HG03064 (cell line): Measurements from ENCODE around the gene GSTCD.
"Not testable (repeated sequence)": the region's sequence is repeated elsewhere in the genome, so short reads cannot be mapped to it uniquely, and the experiment has no call there.

Experiments
- ATAC-seq: cut with Tn5 transposase; IDR thresholded peaks from one replicate; pipeline ENCODE4 v1.9.1; 2021; ENCODE audit warnings: low read depth; ENCODE audit not compliant: unreplicated experiment

The GSTCD gene

GRCh38 chr4:105797225-105797624, 88.6 kb downstream of the GSTCD start:
- ATAC-seq, result no peak

- no peak for ATAC-seq
Observed at GRCh38 chr4:105805501-105806120, 97.0 kb downstream of the GSTCD start.

- no peak for ATAC-seq
Observed at GRCh38 chr4:105807496-105807895, 98.9 kb downstream of the GSTCD start.

GRCh38 chr4:105808030-105808749, 99.6 kb downstream of the GSTCD start:
- no peak for ATAC-seq

- ATAC-seq, result no peak
Observed at GRCh38 chr4:105808750-105809041, 100.1 kb downstream of the GSTCD start.

GRCh38 chr4:105815701-105816100, 107.1 kb downstream of the GSTCD start:
- no peak for ATAC-seq

GRCh38 chr4:105822061-105822460, 113.5 kb downstream of the GSTCD start:
- no peak for ATAC-seq

GRCh38 chr4:105828074-105828473, 119.5 kb downstream of the GSTCD start:
- no peak for ATAC-seq

GRCh38 chr4:105831189-105831588, 122.6 kb downstream of the GSTCD start:
- ATAC-seq, result no peak

- no peak for ATAC-seq
Observed at GRCh38 chr4:105835177-105835576, 126.6 kb downstream of the GSTCD start.

- no peak for ATAC-seq
Observed at GRCh38 chr4:105836537-105836936, 128.0 kb downstream of the GSTCD start.

- ATAC-seq, result no peak
Observed at GRCh38 chr4:105837037-105837436, 128.5 kb downstream of the GSTCD start.

GRCh38 chr4:105838082-105838481, 129.5 kb downstream of the GSTCD start:
- ATAC-seq, result no peak

GRCh38 chr4:105840426-105841174, 132.0 kb downstream of the GSTCD start:
- no peak for ATAC-seq

GRCh38 chr4:105843941-105844340, 135.4 kb downstream of the GSTCD start:
- no peak for ATAC-seq

- no peak for ATAC-seq
Observed at GRCh38 chr4:105845559-105845958, 137.0 kb downstream of the GSTCD start.

- ATAC-seq, result not testable (repeated sequence)
Observed at GRCh38 chr4:105848359-105848758, 139.8 kb downstream of the GSTCD start.

GRCh38 chr4:105851196-105851595, 142.6 kb downstream of the GSTCD start:
- ATAC-seq, result no peak

GRCh38 chr4:105852230-105852629, 143.6 kb downstream of the GSTCD start:
- not testable (repeated sequence) for ATAC-seq

GRCh38 chr4:105858466-105859040, 150.0 kb downstream of the GSTCD start:
- no peak for ATAC-seq

- no peak for ATAC-seq
Observed at GRCh38 chr4:105859233-105859632, 150.6 kb downstream of the GSTCD start.
